Measurements from ENCODE around the gene ZNG1F. TPM values are rescaled to one million over a fixed set of nuclear protein-coding genes. Genes with fewer than 3 reads are reported as not detected.
"Not testable (repeated sequence)": the region's sequence is repeated elsewhere in the genome, so short reads cannot be mapped to it uniquely, and the experiment has no call there.

Gene ZNG1F
- total and polyA plus RNA-seq, 9 of the 15 experiments (the other 6 are each of a cell fraction or from before 2014, with no cell fraction given), result 6.9 to 104 (median 32.2) TPM

- H3K27ac ChIP-seq (ENCODE audit: extremely low read depth, low read depth, low read length); H4K20me1 ChIP-seq (replicated peaks; ENCODE audit: control insufficient read depth, insufficient read depth, low read length); H3K9ac ChIP-seq (ENCODE audit: insufficient read depth in 1 of 2, low read depth in 2 of 2, low read length in 2 of 2); in situ Hi-C loops (cut with MboI); POLR2A ChIA-PET; H3K4me2 ChIP-seq (ENCODE audit: insufficient read depth, low read length); CTCF ChIA-PET (ENCODE audit: low intra/inter-chr PET ratio); FAIRE-seq; H3K4me1 ChIP-seq (replicated peaks in 1 of 2; ENCODE audit: control insufficient read depth in 2 of 2, insufficient read depth in 2 of 2, low read length in 2 of 2); DNase-seq (ENCODE audit: extremely low read depth in 1 of 4, low spot score in 3 of 4); ATAC-seq; H3K9me3 ChIP-seq (replicated peaks; ENCODE audit: control insufficient read depth, insufficient read depth, low read depth, low read length); H3K79me2 ChIP-seq (ENCODE audit: control insufficient read depth, insufficient read depth, low read length); H3K4me3 ChIP-seq; intact Hi-C loops (cut with micrococcal nuclease); H3K9me1 ChIP-seq (ENCODE audit: control insufficient read depth, insufficient read depth, low read length); BruUV-seq (replicated peaks); H3K27me3 ChIP-seq (ENCODE audit: control insufficient read depth in 2 of 2, insufficient read depth in 2 of 2, low read length in 2 of 2); H3K36me3 ChIP-seq (ENCODE audit: control insufficient read depth, insufficient read depth, low read length); H2AFZ ChIP-seq (ENCODE audit: low read depth, low read length): not testable (repeated sequence)
- WGBS (ENCODE audit: insufficient coverage, low coverage, missing lambda C conversion rate), result 0% methylated on average over 1 of the region's 1 CpG
These were observed 98.7 kb downstream of the ZNG1F start for GRCh38 chr9:41090386-41090785.

GRCh38 chr9:41088450-41089059 is 100.6 kb downstream of the ZNG1F start:
- H3K27me3 ChIP-seq (ENCODE audit: control insufficient read depth in 2 of 2, insufficient read depth in 2 of 2, low read length in 2 of 2); H3K4me2 ChIP-seq (ENCODE audit: insufficient read depth, low read length); H3K79me2 ChIP-seq (ENCODE audit: control insufficient read depth, insufficient read depth, low read length); H3K27ac ChIP-seq (ENCODE audit: extremely low read depth, low read depth, low read length); intact Hi-C loops (cut with micrococcal nuclease); H4K20me1 ChIP-seq (replicated peaks; ENCODE audit: control insufficient read depth, insufficient read depth, low read length); H3K4me3 ChIP-seq; DNase-seq (ENCODE audit: extremely low read depth in 1 of 4, low spot score in 3 of 4); CTCF ChIA-PET (ENCODE audit: low intra/inter-chr PET ratio); POLR2A ChIA-PET; FAIRE-seq; in situ Hi-C loops (cut with MboI); H3K9me1 ChIP-seq (ENCODE audit: control insufficient read depth, insufficient read depth, low read length); H3K9me3 ChIP-seq (replicated peaks; ENCODE audit: control insufficient read depth, insufficient read depth, low read depth, low read length); H2AFZ ChIP-seq (ENCODE audit: low read depth, low read length); BruUV-seq (replicated peaks); H3K9ac ChIP-seq (ENCODE audit: insufficient read depth in 1 of 2, low read depth in 2 of 2, low read length in 2 of 2); H3K36me3 ChIP-seq (ENCODE audit: control insufficient read depth, insufficient read depth, low read length); H3K4me1 ChIP-seq (replicated peaks in 1 of 2; ENCODE audit: control insufficient read depth in 2 of 2, insufficient read depth in 2 of 2, low read length in 2 of 2): not testable (repeated sequence)
- 0% methylated on average over 6 of the region's 11 CpGs for WGBS (ENCODE audit: insufficient coverage, low coverage, missing lambda C conversion rate)
- ATAC-seq, result peak; percentile 90

- H3K9ac ChIP-seq (ENCODE audit: insufficient read depth in 1 of 2, low read depth in 2 of 2, low read length in 2 of 2); H3K36me3 ChIP-seq (ENCODE audit: control insufficient read depth, insufficient read depth, low read length); POLR2A ChIA-PET; FAIRE-seq; DNase-seq (ENCODE audit: extremely low read depth in 1 of 4, low spot score in 3 of 4); H3K27ac ChIP-seq (ENCODE audit: extremely low read depth, low read depth, low read length); H3K9me3 ChIP-seq (replicated peaks; ENCODE audit: control insufficient read depth, insufficient read depth, low read depth, low read length); intact Hi-C loops (cut with micrococcal nuclease); H3K4me1 ChIP-seq (replicated peaks in 1 of 2; ENCODE audit: control insufficient read depth in 2 of 2, insufficient read depth in 2 of 2, low read length in 2 of 2); H3K79me2 ChIP-seq (ENCODE audit: control insufficient read depth, insufficient read depth, low read length); H3K9me1 ChIP-seq (ENCODE audit: control insufficient read depth, insufficient read depth, low read length); in situ Hi-C loops (cut with MboI); BruUV-seq (replicated peaks); CTCF ChIA-PET (ENCODE audit: low intra/inter-chr PET ratio); H3K4me3 ChIP-seq; H4K20me1 ChIP-seq (replicated peaks; ENCODE audit: control insufficient read depth, insufficient read depth, low read length); H2AFZ ChIP-seq (ENCODE audit: low read depth, low read length); H3K27me3 ChIP-seq (ENCODE audit: control insufficient read depth in 2 of 2, insufficient read depth in 2 of 2, low read length in 2 of 2); H3K4me2 ChIP-seq (ENCODE audit: insufficient read depth, low read length): not testable (repeated sequence)
- ATAC-seq, result peak; percentile 52
- 26% methylated on average over 3 of the region's 5 CpGs for WGBS (ENCODE audit: insufficient coverage, low coverage, missing lambda C conversion rate)
These were observed 101.2 kb downstream of the ZNG1F start for GRCh38 chr9:41087929-41088328.

- H3K4me2 ChIP-seq (ENCODE audit: insufficient read depth, low read length); BruUV-seq (replicated peaks); H3K27me3 ChIP-seq (ENCODE audit: control insufficient read depth in 2 of 2, insufficient read depth in 2 of 2, low read length in 2 of 2); POLR2A ChIA-PET; H3K9me3 ChIP-seq (replicated peaks; ENCODE audit: control insufficient read depth, insufficient read depth, low read depth, low read length); H3K79me2 ChIP-seq (ENCODE audit: control insufficient read depth, insufficient read depth, low read length); H3K27ac ChIP-seq (ENCODE audit: extremely low read depth, low read depth, low read length); H4K20me1 ChIP-seq (replicated peaks; ENCODE audit: control insufficient read depth, insufficient read depth, low read length); FAIRE-seq; H3K9ac ChIP-seq (ENCODE audit: insufficient read depth in 1 of 2, low read depth in 2 of 2, low read length in 2 of 2); H2AFZ ChIP-seq (ENCODE audit: low read depth, low read length); H3K4me1 ChIP-seq (replicated peaks in 1 of 2; ENCODE audit: control insufficient read depth in 2 of 2, insufficient read depth in 2 of 2, low read length in 2 of 2); in situ Hi-C loops (cut with MboI); H3K4me3 ChIP-seq; intact Hi-C loops (cut with micrococcal nuclease); H3K36me3 ChIP-seq (ENCODE audit: control insufficient read depth, insufficient read depth, low read length); DNase-seq (ENCODE audit: extremely low read depth in 1 of 4, low spot score in 3 of 4); ATAC-seq; H3K9me1 ChIP-seq (ENCODE audit: control insufficient read depth, insufficient read depth, low read length); CTCF ChIA-PET (ENCODE audit: low intra/inter-chr PET ratio): not testable (repeated sequence)
- 8% methylated on average over 3 of the region's 5 CpGs for WGBS (ENCODE audit: insufficient coverage, low coverage, missing lambda C conversion rate)
These were observed 101.8 kb downstream of the ZNG1F start for GRCh38 chr9:41087157-41087780.

All from K562 (cell line).